ENCODE measurements around the gene SLC9A9. TPM values are rescaled to one million over a fixed set of nuclear protein-coding genes. Genes with fewer than 3 reads are reported as not detected.

SLC9A9 gene
- polyA plus RNA-seq, 1 of the 3 experiments (the other 2 are of a cell fraction): 0.05 TPM

DNA sequence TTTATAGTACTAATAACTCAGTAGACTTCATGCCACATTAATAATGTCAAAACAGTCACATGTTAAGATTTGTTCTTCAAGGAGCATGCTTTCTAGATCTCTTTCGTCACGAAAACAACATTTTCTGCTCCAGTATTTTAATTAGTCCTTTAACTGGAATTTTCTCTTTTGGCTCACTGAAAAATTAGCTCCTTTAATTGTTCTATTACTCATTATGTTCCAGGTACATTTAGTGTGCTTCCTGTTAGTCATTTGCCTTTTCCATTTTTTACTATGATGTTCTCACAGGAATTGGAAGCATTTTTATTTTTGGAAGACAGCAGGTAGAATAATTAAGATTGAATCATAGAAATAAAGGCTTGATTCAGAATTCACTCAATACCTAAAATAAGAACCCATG lies 111.2 kb downstream of the SLC9A9 start:
- H4K20me1 ChIP-seq (ENCODE audit: insufficient read depth): no peaks in the 10 kb centered on the region
- no peaks in the 10 kb centered on the region for H3K4me1 ChIP-seq (ENCODE audit: control insufficient read depth in 1 of 2, insufficient read depth in 2 of 2, low read depth in 1 of 2, low read length in 1 of 2)
- WGBS (ENCODE audit: low lambda C conversion rate): 2% methylated on average over 2 of the region's 2 CpGs
- DNase-seq: no peak
- H2AFZ ChIP-seq (ENCODE audit: low read depth): no peak overlapping the region
- ChIA-PET CTCF (no interaction called here), POLR2A (no interaction called here)
- H3K27ac ChIP-seq (ENCODE audit: low read depth in 2 of 2, low read length in 1 of 2): no peak overlapping the region
- H3K4me3 ChIP-seq (ENCODE audit: low read depth in 2 of 2, low read length in 1 of 2): no peak overlapping the region
- no peak for TF ChIP-seq FOXJ3 (CRISPR knock-in tag; IDR thresholded peaks at IDR 0.05)
- TF ChIP-seq RFX5 (IDR thresholded peaks at IDR 0.05; ENCODE audit: low read length): no peak
- no peak for TF ChIP-seq MXI1 (IDR thresholded peaks at IDR 0.05; ENCODE audit: low read depth, low read length)
- no peaks in the 10 kb centered on the region for H3K79me2 ChIP-seq (ENCODE audit: insufficient read depth)
- H3K9me3 ChIP-seq: no peaks in the 10 kb centered on the region
- H3F3A ChIP-seq (replicated peaks; ENCODE audit: insufficient read depth): no peaks in the 10 kb centered on the region
- no peaks in the 10 kb centered on the region for H3K27me3 ChIP-seq (ENCODE audit: insufficient read depth)
- no peaks in the 10 kb centered on the region for H3K9me2 ChIP-seq
- no peak overlapping the region for H3K4me2 ChIP-seq
- no peaks in the 10 kb centered on the region for H3K36me3 ChIP-seq (replicated peaks in 1 of 2; ENCODE audit: control insufficient read depth in 1 of 2, insufficient read depth in 2 of 2, low read length in 1 of 2)
- no peak overlapping the region for H3K9ac ChIP-seq

DNA sequence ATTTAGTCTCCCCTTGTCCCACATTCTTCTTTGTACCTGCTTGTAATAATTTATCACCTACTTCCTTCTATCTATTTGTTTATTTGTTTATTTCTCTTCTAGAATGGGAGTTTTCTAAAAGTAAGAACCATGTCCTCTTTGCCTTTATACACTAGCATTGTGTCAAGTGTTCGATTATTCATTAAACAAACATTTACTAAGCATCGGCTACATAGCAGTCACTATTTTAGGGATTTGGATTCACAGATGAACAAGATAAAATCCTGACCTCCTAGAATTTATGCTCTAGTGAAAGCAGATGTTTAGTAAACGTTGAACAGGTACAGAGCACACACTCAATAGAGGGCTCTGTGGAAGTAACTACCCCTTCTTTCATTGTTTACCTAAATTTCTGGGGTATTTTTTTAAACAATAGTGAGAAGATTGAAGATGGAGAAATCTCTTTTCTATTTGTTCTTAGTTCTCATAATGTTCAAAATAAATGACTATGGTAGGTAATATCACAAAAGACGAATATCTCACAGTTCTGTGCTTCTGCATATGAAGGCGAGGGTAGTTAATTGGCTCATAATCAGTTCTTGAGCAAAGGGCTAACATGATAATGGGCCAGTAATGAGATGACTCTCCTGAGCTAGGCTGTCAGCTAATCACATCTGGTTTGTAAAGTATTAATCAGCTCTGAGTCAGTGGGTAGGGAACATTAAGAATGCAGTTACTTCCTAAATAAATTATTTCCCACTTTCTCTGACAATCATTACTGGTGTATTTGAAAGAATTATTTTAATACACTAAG lies 111.9 kb downstream of the SLC9A9 start:
- no peaks in the 10 kb centered on the region for H3K36me3 ChIP-seq (replicated peaks in 1 of 2; ENCODE audit: control insufficient read depth in 1 of 2, insufficient read depth in 2 of 2, low read length in 1 of 2)
- no peak overlapping the region for H3K27ac ChIP-seq (ENCODE audit: low read depth in 2 of 2, low read length in 1 of 2)
- no peaks in the 10 kb centered on the region for H3K4me1 ChIP-seq (ENCODE audit: control insufficient read depth in 1 of 2, insufficient read depth in 2 of 2, low read depth in 1 of 2, low read length in 1 of 2)
- H3K27me3 ChIP-seq (ENCODE audit: insufficient read depth): no peaks in the 10 kb centered on the region
- no peak overlapping the region for H3K4me3 ChIP-seq (ENCODE audit: low read depth in 2 of 2, low read length in 1 of 2)
- no peaks in the 10 kb centered on the region for H4K20me1 ChIP-seq (ENCODE audit: insufficient read depth)
- no peaks in the 10 kb centered on the region for H3F3A ChIP-seq (replicated peaks; ENCODE audit: insufficient read depth)
- no peak overlapping the region for H2AFZ ChIP-seq (ENCODE audit: low read depth)
- CTCF ChIA-PET: no interaction called here
- 2% methylated on average over 5 of the region's 5 CpGs for WGBS (ENCODE audit: low lambda C conversion rate)
- no peak for DNase-seq
- no peak overlapping the region for H3K9ac ChIP-seq
- POLR2A ChIA-PET: no interaction called here
- H3K9me3 ChIP-seq: no peaks in the 10 kb centered on the region
- no peak for TF ChIP-seq RFX5 (IDR thresholded peaks at IDR 0.05; ENCODE audit: low read length)
- TF ChIP-seq MEF2A (IDR thresholded peaks at IDR 0.05; ENCODE audit: borderline replicate concordance, low read depth): no peak
- TF ChIP-seq SIN3A (IDR thresholded peaks at IDR 0.05; ENCODE audit: borderline replicate concordance, low read depth, low read length): no peak
- TF ChIP-seq, protein P1, sequence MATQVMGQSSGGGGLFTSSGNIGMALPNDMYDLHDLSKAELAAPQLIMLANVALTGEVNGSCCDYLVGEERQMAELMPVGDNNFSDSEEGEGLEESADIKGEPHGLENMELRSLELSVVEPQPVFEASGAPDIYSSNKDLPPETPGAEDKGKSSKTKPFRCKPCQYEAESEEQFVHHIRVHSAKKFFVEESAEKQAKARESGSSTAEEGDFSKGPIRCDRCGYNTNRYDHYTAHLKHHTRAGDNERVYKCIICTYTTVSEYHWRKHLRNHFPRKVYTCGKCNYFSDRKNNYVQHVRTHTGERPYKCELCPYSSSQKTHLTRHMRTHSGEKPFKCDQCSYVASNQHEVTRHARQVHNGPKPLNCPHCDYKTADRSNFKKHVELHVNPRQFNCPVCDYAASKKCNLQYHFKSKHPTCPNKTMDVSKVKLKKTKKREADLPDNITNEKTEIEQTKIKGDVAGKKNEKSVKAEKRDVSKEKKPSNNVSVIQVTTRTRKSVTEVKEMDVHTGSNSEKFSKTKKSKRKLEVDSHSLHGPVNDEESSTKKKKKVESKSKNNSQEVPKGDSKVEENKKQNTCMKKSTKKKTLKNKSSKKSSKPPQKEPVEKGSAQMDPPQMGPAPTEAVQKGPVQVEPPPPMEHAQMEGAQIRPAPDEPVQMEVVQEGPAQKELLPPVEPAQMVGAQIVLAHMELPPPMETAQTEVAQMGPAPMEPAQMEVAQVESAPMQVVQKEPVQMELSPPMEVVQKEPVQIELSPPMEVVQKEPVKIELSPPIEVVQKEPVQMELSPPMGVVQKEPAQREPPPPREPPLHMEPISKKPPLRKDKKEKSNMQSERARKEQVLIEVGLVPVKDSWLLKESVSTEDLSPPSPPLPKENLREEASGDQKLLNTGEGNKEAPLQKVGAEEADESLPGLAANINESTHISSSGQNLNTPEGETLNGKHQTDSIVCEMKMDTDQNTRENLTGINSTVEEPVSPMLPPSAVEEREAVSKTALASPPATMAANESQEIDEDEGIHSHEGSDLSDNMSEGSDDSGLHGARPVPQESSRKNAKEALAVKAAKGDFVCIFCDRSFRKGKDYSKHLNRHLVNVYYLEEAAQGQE (IDR thresholded peaks at IDR 0.05; ENCODE audit: low read depth, low read length): no peak
- TF ChIP-seq, protein P2, sequence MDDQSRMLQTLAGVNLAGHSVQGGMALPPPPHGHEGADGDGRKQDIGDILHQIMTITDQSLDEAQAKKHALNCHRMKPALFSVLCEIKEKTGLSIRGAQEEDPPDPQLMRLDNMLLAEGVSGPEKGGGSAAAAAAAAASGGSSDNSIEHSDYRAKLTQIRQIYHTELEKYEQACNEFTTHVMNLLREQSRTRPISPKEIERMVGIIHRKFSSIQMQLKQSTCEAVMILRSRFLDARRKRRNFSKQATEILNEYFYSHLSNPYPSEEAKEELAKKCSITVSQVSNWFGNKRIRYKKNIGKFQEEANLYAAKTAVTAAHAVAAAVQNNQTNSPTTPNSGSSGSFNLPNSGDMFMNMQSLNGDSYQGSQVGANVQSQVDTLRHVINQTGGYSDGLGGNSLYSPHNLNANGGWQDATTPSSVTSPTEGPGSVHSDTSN (IDR thresholded peaks at IDR 0.05): no peak
- no peak for TF ChIP-seq TEAD4 (IDR thresholded peaks at IDR 0.05; ENCODE audit: borderline replicate concordance, insufficient read depth)
- TF ChIP-seq RCOR1 (IDR thresholded peaks at IDR 0.05; ENCODE audit: low read length): no peak
- no peaks in the 10 kb centered on the region for H3K9me2 ChIP-seq
- no peak overlapping the region for H3K4me2 ChIP-seq
- no peaks in the 10 kb centered on the region for H3K79me2 ChIP-seq (ENCODE audit: insufficient read depth)

Data from SK-N-SH (cell line).